Activated T-cell treated with anti-CD3 and anti-CD28 coated beads, Interleukin-2, amount 50 U/mL, for 4 hours (primary cell): Measurements from ENCODE around the gene OSBPL3. TPM values are rescaled to one million over a fixed set of nuclear protein-coding genes. Genes with fewer than 3 reads are reported as not detected.
A peak's percentile ranks its signal among the peaks of the same experiment; 100 is the strongest.

Experiments
- ATAC-seq, 2 donors: fragments of 200-7000 bp; cut with Tn5 transposase; one replicate each; pipeline ENCODE4 v1.10.0; 2021
- DNase-seq: peaks from one replicate; pipeline ENCODE4 v3.0.0-alpha.2; 2020
- H3K27me3 Mint-ChIP-seq: one replicate; pipeline ENCODE4 v1.8.0; 2021; ENCODE audit warnings: low read depth, mixed read lengths
- H3K36me3 Mint-ChIP-seq: one replicate; pipeline ENCODE4 v1.8.0; 2022; ENCODE audit warnings: mixed read lengths; ENCODE audit not compliant: insufficient read depth
- H3K4me1 Mint-ChIP-seq: one replicate; pipeline ENCODE4 v1.8.0; 2021; ENCODE audit warnings: low read depth, mixed read lengths
- H3K4me3 Mint-ChIP-seq: one replicate; pipeline ENCODE4 v1.8.0; 2021; ENCODE audit warnings: mild to moderate bottlenecking, moderate library complexity, mixed read lengths
- H3K9me3 Mint-ChIP-seq: one replicate; pipeline ENCODE4 v1.8.0; 2021; ENCODE audit warnings: mixed read lengths
- total RNA-seq, 3 donors: library from RNA; stranded (reverse); gene quantifications; one replicate each; pipeline ENCODE4 v1.2.1, GENCODE V29; 2021

The OSBPL3 gene
- total RNA-seq, 3 donors from 2014 or later, result 59.0 to 85.4 (median 81.8) TPM

GRCh38 chr7:24926623-24927524 is 53.1 kb downstream of the OSBPL3 start:
- peaks cover 17% of the 10 kb centered on the region for H3K36me3 Mint-ChIP-seq
- H3K4me3 Mint-ChIP-seq, result no peak overlapping the region
- DNase-seq (no peak), ATAC-seq (no peak)
- no peaks in the 10 kb centered on the region for H3K9me3 Mint-ChIP-seq
- no peaks in the 10 kb centered on the region for H3K27me3 Mint-ChIP-seq
- peaks cover 62% of the 10 kb centered on the region for H3K4me1 Mint-ChIP-seq

- H3K9me3 Mint-ChIP-seq, result no peaks in the 10 kb centered on the region
- peak in 1 of 2 donors; percentile 25 for ATAC-seq
- no peak for DNase-seq
- peaks cover 6% of the 10 kb centered on the region for H3K36me3 Mint-ChIP-seq
- H3K4me1 Mint-ChIP-seq, result peaks cover 73% of the 10 kb centered on the region
- no peaks in the 10 kb centered on the region for H3K27me3 Mint-ChIP-seq
- peak overlapping the region; percentile 27 for H3K4me3 Mint-ChIP-seq
These were observed 55.6 kb downstream of the OSBPL3 start for GRCh38 chr7:24924375-24924774.

DNA sequence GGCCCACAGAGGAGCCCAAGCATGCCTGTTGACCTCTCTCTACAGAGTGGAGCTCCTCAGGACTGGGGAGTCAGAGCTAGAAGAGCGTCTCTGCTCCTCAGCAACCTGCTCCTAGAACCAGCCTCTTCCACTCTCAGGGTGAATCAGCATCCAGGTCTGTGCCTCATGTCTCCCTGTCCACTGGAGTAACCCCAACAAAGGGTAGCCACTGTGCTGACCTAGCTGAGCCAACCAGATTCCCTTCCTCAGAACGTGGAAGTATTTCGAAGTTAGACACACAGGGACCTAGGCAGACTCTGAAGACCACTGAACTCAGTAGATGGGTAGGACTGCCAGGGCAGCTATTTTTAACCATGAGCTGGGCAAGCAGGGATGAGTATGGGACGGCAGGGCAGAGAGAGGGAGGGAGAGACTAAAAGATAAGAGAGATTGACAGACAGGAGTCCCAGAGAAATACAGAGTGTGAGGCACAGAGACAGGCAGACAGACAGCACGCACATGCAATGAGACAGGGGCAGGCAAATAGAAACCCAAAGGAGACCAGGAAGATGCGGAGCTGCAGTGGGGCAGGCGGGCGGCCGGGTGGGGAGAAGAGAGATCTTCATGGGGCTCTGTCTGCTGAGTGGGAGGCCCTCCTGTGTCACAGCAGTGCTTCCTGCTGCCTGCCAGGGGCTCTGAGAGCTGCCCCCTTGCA is 56.7 kb downstream of the OSBPL3 start:
- H3K4me3 Mint-ChIP-seq, result no peak overlapping the region
- DNase-seq (no peak), ATAC-seq (no peak)
- no peaks in the 10 kb centered on the region for H3K27me3 Mint-ChIP-seq
- H3K9me3 Mint-ChIP-seq, result no peaks in the 10 kb centered on the region
- peaks cover 3% of the 10 kb centered on the region for H3K36me3 Mint-ChIP-seq
- peaks cover 82% of the 10 kb centered on the region for H3K4me1 Mint-ChIP-seq

- peaks cover 2% of the 10 kb centered on the region for H3K36me3 Mint-ChIP-seq
- H3K9me3 Mint-ChIP-seq, result no peaks in the 10 kb centered on the region
- no peak overlapping the region for H3K4me3 Mint-ChIP-seq
- H3K4me1 Mint-ChIP-seq, result peaks cover 88% of the 10 kb centered on the region
- H3K27me3 Mint-ChIP-seq, result no peaks in the 10 kb centered on the region
- ATAC-seq, result no peak
- no peak for DNase-seq
These were observed 57.7 kb downstream of the OSBPL3 start for GRCh38 chr7:24922099-24922773.

DNA sequence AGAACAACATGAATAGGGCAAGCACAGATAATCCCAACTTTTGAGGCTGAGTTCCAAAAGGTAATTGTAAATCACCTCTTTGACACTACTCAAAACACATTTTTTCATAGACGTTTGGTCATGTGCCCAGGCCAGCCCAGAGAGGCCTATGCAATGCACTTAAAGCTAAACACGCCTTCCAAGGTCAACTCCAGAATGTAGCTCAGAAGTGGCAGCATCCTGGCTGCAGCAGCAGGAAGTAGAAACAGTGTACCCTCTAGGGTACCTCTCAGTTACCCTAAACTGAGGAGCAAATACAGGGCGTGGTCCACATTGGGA is 58.7 kb downstream of the OSBPL3 start:
- H3K4me3 Mint-ChIP-seq, result no peak overlapping the region
- H3K9me3 Mint-ChIP-seq, result no peaks in the 10 kb centered on the region
- no peak for DNase-seq
- ATAC-seq, result peak; percentile 10 to 17
- peaks cover 5% of the 10 kb centered on the region for H3K36me3 Mint-ChIP-seq
- H3K27me3 Mint-ChIP-seq, result no peaks in the 10 kb centered on the region
- H3K4me1 Mint-ChIP-seq, result peaks cover 92% of the 10 kb centered on the region

DNA sequence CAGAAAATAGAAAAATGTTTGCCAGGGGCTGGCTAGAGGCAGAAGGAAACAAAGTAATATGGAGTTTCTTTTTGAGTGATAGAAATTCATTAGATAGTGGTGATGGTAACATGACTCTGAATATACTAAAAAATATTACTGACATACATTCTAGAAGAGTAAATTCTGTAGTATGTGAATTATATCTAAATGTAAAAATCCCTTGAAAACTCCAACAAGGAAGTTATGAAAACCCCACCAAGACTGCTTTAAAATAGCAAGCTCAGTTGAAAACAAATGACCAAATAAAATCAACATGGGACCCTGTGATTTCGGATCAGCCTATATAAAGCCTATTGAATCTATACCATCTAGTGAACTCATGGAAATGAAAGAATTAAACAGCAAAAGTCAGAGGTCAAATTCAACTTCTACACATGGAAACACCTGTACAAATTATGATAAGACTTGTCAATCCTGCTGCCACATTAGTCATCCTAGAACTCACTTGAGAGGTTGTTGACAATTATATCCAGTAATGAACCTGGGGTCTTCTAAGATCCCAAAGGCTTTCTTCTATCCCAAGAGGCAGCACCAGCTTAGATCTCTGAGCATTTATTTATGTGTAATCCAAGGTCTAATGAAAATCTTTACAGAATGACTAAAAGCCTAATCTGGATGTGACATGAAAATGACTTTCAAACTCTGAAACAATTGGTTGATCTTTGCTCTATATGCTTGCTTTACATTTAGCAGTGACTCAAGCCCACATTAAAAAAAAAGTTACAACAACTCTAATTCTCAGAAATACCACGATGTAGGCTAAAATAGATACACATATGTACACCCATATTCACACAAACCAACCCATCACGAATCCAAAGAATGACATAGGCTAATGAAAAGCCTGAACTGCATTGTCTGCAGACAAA is 59.3 kb downstream of the OSBPL3 start:
- DNase-seq, result no peak
- peak overlapping the region; percentile 39 for H3K4me3 Mint-ChIP-seq
- no peaks in the 10 kb centered on the region for H3K9me3 Mint-ChIP-seq
- peaks cover 6% of the 10 kb centered on the region for H3K36me3 Mint-ChIP-seq
- no peaks in the 10 kb centered on the region for H3K27me3 Mint-ChIP-seq
- peak; percentile 70 to 74 for ATAC-seq
- peaks cover 95% of the 10 kb centered on the region for H3K4me1 Mint-ChIP-seq

DNA sequence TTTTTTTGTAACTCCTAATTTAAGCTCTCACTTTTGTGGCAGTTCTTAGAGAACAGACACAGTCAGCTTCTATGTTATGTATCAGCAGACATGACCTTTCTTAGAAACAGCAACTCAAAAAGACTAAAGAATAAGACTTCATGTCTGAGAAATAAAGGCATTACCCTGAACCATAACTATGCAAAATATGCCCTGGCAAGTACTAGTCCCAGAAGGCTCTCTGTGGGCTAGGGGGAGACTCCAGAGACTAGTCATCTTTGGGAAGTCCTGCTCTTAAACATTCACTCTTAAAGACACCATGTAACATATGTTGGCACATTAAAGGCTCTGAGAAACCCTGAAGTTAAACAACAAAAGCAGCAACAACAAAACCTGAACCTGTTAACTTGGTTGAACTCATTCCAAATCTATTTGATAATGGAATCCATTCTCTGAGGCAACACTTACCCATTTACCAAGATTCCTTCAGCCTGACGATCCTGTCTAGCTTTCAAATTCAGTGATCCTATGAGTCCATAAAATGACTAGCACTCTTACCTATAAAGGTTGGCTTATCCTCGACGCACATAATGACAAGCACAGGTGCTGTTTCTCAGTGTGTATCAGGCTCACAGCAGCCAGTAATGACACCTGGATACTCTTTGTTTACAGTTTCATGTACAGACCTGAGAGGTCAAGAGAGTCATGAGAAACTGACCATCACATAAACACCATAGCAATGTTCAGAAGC is 62.3 kb downstream of the OSBPL3 start:
- DNase-seq (no peak), ATAC-seq (peak; percentile 31 to 49)
- H3K36me3 Mint-ChIP-seq, result peaks cover 19% of the 10 kb centered on the region
- no peak overlapping the region for H3K4me3 Mint-ChIP-seq
- no peaks in the 10 kb centered on the region for H3K27me3 Mint-ChIP-seq
- H3K4me1 Mint-ChIP-seq, result peaks cover 80% of the 10 kb centered on the region
- H3K9me3 Mint-ChIP-seq, result peaks cover 3% of the 10 kb centered on the region

GRCh38 chr7:24916463-24917040 is 63.4 kb downstream of the OSBPL3 start:
- H3K4me3 Mint-ChIP-seq, result peak overlapping the region; percentile 48
- ATAC-seq, result no peak
- peaks cover 3% of the 10 kb centered on the region for H3K9me3 Mint-ChIP-seq
- H3K4me1 Mint-ChIP-seq, result peaks cover 69% of the 10 kb centered on the region
- DNase-seq, result no peak
- no peaks in the 10 kb centered on the region for H3K27me3 Mint-ChIP-seq
- peaks cover 23% of the 10 kb centered on the region for H3K36me3 Mint-ChIP-seq

DNA sequence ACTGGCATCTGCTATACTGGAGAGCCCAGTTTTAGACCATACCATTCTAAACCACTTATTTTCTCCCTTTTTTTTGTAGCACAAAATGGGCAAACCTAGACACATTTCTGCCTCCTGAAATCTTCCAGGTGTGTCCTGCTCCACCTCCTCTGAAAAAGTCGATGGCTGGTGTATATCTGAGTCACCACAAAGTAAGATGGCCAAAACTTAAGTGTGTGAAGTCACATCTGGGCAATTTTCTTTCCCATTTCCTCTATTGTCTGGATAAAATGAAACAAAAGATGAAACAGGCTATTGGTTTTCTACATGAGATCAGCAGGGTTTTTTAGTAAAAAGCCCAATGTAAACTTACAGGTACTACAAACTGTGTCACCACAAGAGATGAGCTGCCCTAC is 65.5 kb downstream of the OSBPL3 start:
- H3K36me3 Mint-ChIP-seq, result peaks cover 26% of the 10 kb centered on the region
- H3K4me1 Mint-ChIP-seq, result peaks cover 48% of the 10 kb centered on the region
- H3K27me3 Mint-ChIP-seq, result no peaks in the 10 kb centered on the region
- no peak for ATAC-seq
- no peak overlapping the region for H3K4me3 Mint-ChIP-seq
- DNase-seq, result no peak
- H3K9me3 Mint-ChIP-seq, result peaks cover 3% of the 10 kb centered on the region

- no peak overlapping the region for H3K4me3 Mint-ChIP-seq
- ATAC-seq (no peak), DNase-seq (no peak)
- peaks cover 42% of the 10 kb centered on the region for H3K4me1 Mint-ChIP-seq
- peaks cover 26% of the 10 kb centered on the region for H3K36me3 Mint-ChIP-seq
- peaks cover 3% of the 10 kb centered on the region for H3K9me3 Mint-ChIP-seq
- no peaks in the 10 kb centered on the region for H3K27me3 Mint-ChIP-seq
These were observed 66.0 kb downstream of the OSBPL3 start for GRCh38 chr7:24913801-24914464.

DNA sequence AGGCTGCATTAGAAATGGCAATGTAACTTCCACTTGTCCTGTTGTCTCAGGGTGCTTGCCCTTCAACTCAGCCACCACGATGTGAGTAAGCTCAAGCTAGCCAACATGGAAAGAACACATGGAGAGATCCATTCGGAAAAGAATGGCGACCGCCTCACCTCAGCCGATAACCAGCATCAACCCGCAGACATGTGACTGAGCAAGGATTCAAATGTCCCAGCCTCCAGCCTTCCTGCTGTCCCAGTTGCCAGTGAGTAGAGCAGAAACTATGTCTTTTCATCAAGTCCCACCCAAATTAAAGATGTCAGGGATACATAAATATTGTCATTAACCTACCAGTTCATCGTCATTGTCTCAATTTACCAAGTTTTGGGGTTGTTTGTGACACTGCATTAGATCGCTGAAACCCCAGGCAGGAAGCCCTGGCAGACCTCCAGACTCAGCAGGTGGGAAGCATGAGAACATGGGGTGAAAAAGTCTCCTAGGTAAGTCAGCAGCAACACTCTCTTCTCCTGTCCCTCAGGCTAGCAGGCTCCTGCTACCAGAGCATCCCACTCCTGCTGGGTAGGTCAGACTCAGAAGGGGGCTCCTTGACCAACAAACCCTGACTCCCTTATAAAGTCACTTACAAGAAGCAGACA is 67.0 kb downstream of the OSBPL3 start:
- peaks cover 24% of the 10 kb centered on the region for H3K36me3 Mint-ChIP-seq
- DNase-seq, result no peak

GRCh38 chr7:24912424-24912823 is 67.6 kb downstream of the OSBPL3 start:
- ATAC-seq (no peak), DNase-seq (no peak)
- H3K27me3 Mint-ChIP-seq, result no peaks in the 10 kb centered on the region
- H3K4me3 Mint-ChIP-seq, result no peak overlapping the region
- peaks cover 24% of the 10 kb centered on the region for H3K36me3 Mint-ChIP-seq
- H3K9me3 Mint-ChIP-seq, result peaks cover 3% of the 10 kb centered on the region
- peaks cover 27% of the 10 kb centered on the region for H3K4me1 Mint-ChIP-seq

More for the DNA sequence above, 67.0 kb downstream of the OSBPL3 start:
- H3K4me3 Mint-ChIP-seq, result no peak overlapping the region
- H3K9me3 Mint-ChIP-seq, result peaks cover 3% of the 10 kb centered on the region
- no peaks in the 10 kb centered on the region for H3K27me3 Mint-ChIP-seq
- ATAC-seq, result no peak
- peaks cover 33% of the 10 kb centered on the region for H3K4me1 Mint-ChIP-seq
